Spleen (tissue), 11 donors: ENCODE results near the gene GNG7. TPM values are rescaled to one million over a fixed set of nuclear protein-coding genes. Genes with fewer than 3 reads are reported as not detected.
"Not testable (repeated sequence)": the region's sequence is repeated elsewhere in the genome, so short reads cannot be mapped to it uniquely, and the experiment has no call there.

ENCODE experiments used
- DNase-seq: peaks from one replicate; pipeline ENCODE4 v3.0.0-alpha.2; 2020
- H3K27ac ChIP-seq, 8 donors: fragments of 200-600 bp; sonication (generic) in 7 of 8; 1 replicate in 4 of 8; 2 replicates in 4 of 8; pipeline versions ENCODE4 v1.5.0 to v1.8.0; 2016 to 2021; ENCODE audit warnings: inconsistent platforms in 4 of 8, mild to moderate bottlenecking in 4 of 8, moderate library complexity in 1 of 8
- H3K27me3 ChIP-seq, 7 donors: fragments of 200-600 bp; sonication (generic) in 6 of 7; replicated peaks in 1 of 7; 1 replicate in 4 of 7; 2 replicates in 3 of 7; pipeline versions ENCODE4 v1.5.0 to v1.8.0; 2016 to 2021; ENCODE audit warnings: inconsistent platforms in 3 of 7, mild to moderate bottlenecking in 1 of 7
- H3K36me3 ChIP-seq, 6 donors: fragments of 200-600 bp; sonication (generic) in 5 of 6; 1 replicate in 4 of 6; 2 replicates in 2 of 6; pipeline versions ENCODE4 v1.5.0 to v1.8.0; 2016 to 2021; ENCODE audit warnings: inconsistent platforms in 2 of 6
- H3K4me1 ChIP-seq, 6 donors: fragments of 200-600 bp; sonication (generic) in 5 of 6; 1 replicate in 3 of 6; 2 replicates in 3 of 6; pipeline versions ENCODE4 v1.5.0 to v1.8.0; 2016 to 2021; ENCODE audit warnings: inconsistent platforms in 3 of 6
- H3K4me3 ChIP-seq, 8 donors: fragments of 200-600 bp; sonication (generic) in 7 of 8; 1 replicate in 4 of 8; 2 replicates in 4 of 8; pipeline versions ENCODE4 v1.5.0 to v1.8.0; 2016 to 2021; ENCODE audit warnings: inconsistent platforms in 4 of 8, mild to moderate bottlenecking in 4 of 8, moderate library complexity in 2 of 8
- H3K9me3 ChIP-seq, 8 donors: fragments of 200-600 bp; sonication (generic) in 7 of 8; 1 replicate in 4 of 8; 2 replicates in 4 of 8; pipeline versions ENCODE4 v1.5.0 to v1.8.0; 2016 to 2021; ENCODE audit warnings: inconsistent platforms in 4 of 8
- CTCF ChIP-seq, 11 experiments: fragments of 200-600 bp in 7 of 11; fragments of 450-650 bp in 4 of 11; sonication (generic) in 4 of 11; IDR thresholded peaks in 8 of 11; conservative IDR thresholded peaks in 3 of 11; 1 replicate in 7 of 11; 2 replicates in 4 of 11; pipeline versions ENCODE4 v1.4.0 to v1.8.0; 2016 to 2021; ENCODE audit warnings: antibody characterized with exemption in 11 of 11, inconsistent platforms in 4 of 11, mild to moderate bottlenecking in 1 of 11
- POLR2A ChIP-seq, 3 donors: fragments of 450-650 bp; IDR thresholded peaks; one replicate each; pipeline ENCODE4 v1.5.1; 2017; ENCODE audit warnings: antibody characterized with exemption in 3 of 3, mild to moderate bottlenecking in 1 of 3
- POLR2AphosphoS5 ChIP-seq, 3 donors: sonication (generic); formaldehyde crosslinking; IDR thresholded peaks; one replicate each; pipeline ENCODE4 v1.5.1; 2017; ENCODE audit warnings: antibody characterized with exemption in 3 of 3
- WGBS, 5 donors: extraction: QIAGEN DNeasy Blood & Tissue Kit in 3 of 5; methylation state at CpG; one replicate each; pipeline versions ENCODE4 v1.1.5 to v1.1.7; 2013 to 2018; 5-methylcytosine and 5-hydroxymethylcytosine counted together
- intact Hi-C: fragments of 100-400 bp; cut with DNase I; formaldehyde crosslinking; loops from one replicate; pipeline ENCODE4 v1.15.0; 2023; ENCODE audit warnings: low total_unique reads
- polyA plus RNA-seq, 3 donors: library from polyadenylated mRNA; stranded (reverse); fragments of 200-250 nt; gene quantifications; one replicate each; pipeline ENCODE4 v1.2.1, GENCODE V29; 2013
- total RNA-seq, 7 donors: library from RNA; depleted of rRNA in 3 of 7; stranded (reverse); fragments of >200 nt in 3 of 7; fragmentation: NEBNext Ultra II Directional in 4 of 7; extraction: Animal tissue kit (Norgen Biotek cat#: 25700) in 4 of 7; gene quantifications; one replicate each; pipeline versions ENCODE4 v1.1.0 to v1.2.1, GENCODE V29; 2016 to 2021
- donor health status: healthy with polysubstance abuse.
- donor health status: DM: no; HTN: no; CAD: no; lungs with moderate emphysema.
- donor health status: DM: no; HTN: no; CAD: no.
- donor health status: Bipolar disorder and iron deficiency.
- donor health status: healthy.
- donor health status: DM: no; HTN: no; CAD: no.
- donor health status: DM: yes; HTN: yes; CAD: no.

Gene GNG7
- total and polyA plus RNA-seq, 10 donors = 17.2 to 34.6 (median 18.9) TPM

GRCh38 chr19:2523630-2524311 lies 178.7 kb downstream of the GNG7 start:
- 81 to 90% (median 86%) methylated on average over 18 to 20 of the region's 20 CpGs for WGBS, 5 donors
- Histone ChIP-seq H3K27me3 (no peaks in the 10 kb centered on the region), H3K4me1 (peaks cover 0 to 8% (median 4%) of the 10 kb centered on the region in 6 donors), H3K27ac (no peak overlapping the region), H3K9me3 (no peaks in the 10 kb centered on the region), H3K4me3 (no peak overlapping the region), H3K36me3 (peaks cover 0 to 17% (median 0%) of the 10 kb centered on the region in 6 donors)
- TF ChIP-seq POLR2A (IDR thresholded peaks at IDR 0.05) (no peak), CTCF (IDR thresholded peaks at IDR 0.05 in 8 of 11, conservative IDR thresholded peaks at IDR 0.05 in 3 of 11) (no peak), POLR2AphosphoS5 (IDR thresholded peaks at IDR 0.05) (no peak)
- intact Hi-C loops = no loop called here
- DNase-seq = no peak

GRCh38 chr19:2519482-2519881 lies 183.0 kb downstream of the GNG7 start:
- H3K27ac ChIP-seq = no peak overlapping the region
- DNase-seq = no peak
- intact Hi-C loops = no loop called here
- no peak overlapping the region for H3K4me3 ChIP-seq
- peaks cover 0 to 38% (median 0%) of the 10 kb centered on the region in 6 donors for H3K36me3 ChIP-seq
- H3K4me1 ChIP-seq = peaks cover 0 to 3% (median 0%) of the 10 kb centered on the region in 6 donors
- H3K9me3 ChIP-seq = no peaks in the 10 kb centered on the region
- H3K27me3 ChIP-seq = peaks cover 0 to 6% (median 0%) of the 10 kb centered on the region in 7 donors
- no peak for TF ChIP-seq CTCF (IDR thresholded peaks at IDR 0.05 in 8 of 11, conservative IDR thresholded peaks at IDR 0.05 in 3 of 11)
- TF ChIP-seq POLR2AphosphoS5 (IDR thresholded peaks at IDR 0.05) = no peak
- TF ChIP-seq POLR2A (IDR thresholded peaks at IDR 0.05) = no peak
- WGBS, 5 donors = 86 to 94% (median 88%) methylated on average over 6 of the region's 6 CpGs

- DNase-seq, H3K4me1 ChIP-seq, intact Hi-C loops, H3K9me3 ChIP-seq, H3K27ac ChIP-seq, H3K4me3 ChIP-seq, H3K27me3 ChIP-seq: not testable (repeated sequence)
- peaks cover 0 to 38% (median 0%) of the 10 kb centered on the region in 6 donors for H3K36me3 ChIP-seq
- 86 to 94% (median 91%) methylated on average over 8 to 11 of the region's 11 CpGs for WGBS, 5 donors
These were observed 183.6 kb downstream of the GNG7 start for GRCh38 chr19:2518856-2519255.

GRCh38 chr19:2517881-2518601 lies 184.5 kb downstream of the GNG7 start:
- 69 to 81% (median 75%) methylated on average over 30 to 35 of the region's 35 CpGs for WGBS, 5 donors
- TF ChIP-seq CTCF (IDR thresholded peaks at IDR 0.05 in 8 of 11, conservative IDR thresholded peaks at IDR 0.05 in 3 of 11) (no peak), POLR2AphosphoS5 (IDR thresholded peaks at IDR 0.05) (peak in 1 of 3 donors; percentile 29), POLR2A (IDR thresholded peaks at IDR 0.05) (no peak)
- no peak overlapping the region for H3K4me3 ChIP-seq
- peaks cover 0 to 6% (median 0%) of the 10 kb centered on the region in 7 donors for H3K27me3 ChIP-seq
- H3K27ac ChIP-seq = no peak overlapping the region
- peaks cover 0 to 44% (median 1%) of the 10 kb centered on the region in 6 donors for H3K36me3 ChIP-seq
- no peak for DNase-seq
- H3K4me1 ChIP-seq = peaks cover 0 to 3% (median 0%) of the 10 kb centered on the region in 6 donors
- no peaks in the 10 kb centered on the region for H3K9me3 ChIP-seq
- intact Hi-C loops = no loop called here
